ENCODE measurements around the gene ZNF827.

DNA sequence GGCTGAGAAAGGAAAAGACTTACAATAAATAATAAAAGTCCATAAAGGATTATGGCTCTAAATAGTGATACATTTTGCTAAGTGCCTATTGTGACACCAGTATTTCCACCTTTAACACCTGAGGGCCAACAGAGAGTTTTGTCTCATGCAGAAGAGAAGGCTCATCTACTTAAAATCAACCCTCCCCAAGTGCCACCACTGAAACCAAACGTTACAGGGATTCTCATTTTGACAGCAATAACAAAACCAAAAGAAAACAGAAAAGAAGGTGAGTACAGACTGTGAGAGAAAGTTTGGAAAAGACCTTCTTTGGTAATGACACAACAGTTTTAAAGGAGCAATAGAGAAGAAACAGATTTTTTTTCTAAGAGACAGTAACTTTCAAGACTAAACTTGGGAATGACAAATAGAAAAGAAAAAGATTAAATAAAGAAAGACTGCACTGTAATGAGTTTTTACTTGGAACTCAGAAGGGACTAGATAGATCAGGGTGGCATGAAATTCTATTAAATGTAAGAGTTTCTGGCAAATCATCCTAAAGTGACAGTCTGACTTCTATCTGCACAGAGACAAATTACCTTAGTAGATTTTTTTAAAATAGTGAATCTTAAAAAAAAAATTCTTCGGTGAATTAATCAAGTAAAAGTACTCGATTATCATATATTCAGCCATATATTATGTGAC is 109.7 kb downstream of the ZNF827 start:
- TF ChIP-seq, protein P1, sequence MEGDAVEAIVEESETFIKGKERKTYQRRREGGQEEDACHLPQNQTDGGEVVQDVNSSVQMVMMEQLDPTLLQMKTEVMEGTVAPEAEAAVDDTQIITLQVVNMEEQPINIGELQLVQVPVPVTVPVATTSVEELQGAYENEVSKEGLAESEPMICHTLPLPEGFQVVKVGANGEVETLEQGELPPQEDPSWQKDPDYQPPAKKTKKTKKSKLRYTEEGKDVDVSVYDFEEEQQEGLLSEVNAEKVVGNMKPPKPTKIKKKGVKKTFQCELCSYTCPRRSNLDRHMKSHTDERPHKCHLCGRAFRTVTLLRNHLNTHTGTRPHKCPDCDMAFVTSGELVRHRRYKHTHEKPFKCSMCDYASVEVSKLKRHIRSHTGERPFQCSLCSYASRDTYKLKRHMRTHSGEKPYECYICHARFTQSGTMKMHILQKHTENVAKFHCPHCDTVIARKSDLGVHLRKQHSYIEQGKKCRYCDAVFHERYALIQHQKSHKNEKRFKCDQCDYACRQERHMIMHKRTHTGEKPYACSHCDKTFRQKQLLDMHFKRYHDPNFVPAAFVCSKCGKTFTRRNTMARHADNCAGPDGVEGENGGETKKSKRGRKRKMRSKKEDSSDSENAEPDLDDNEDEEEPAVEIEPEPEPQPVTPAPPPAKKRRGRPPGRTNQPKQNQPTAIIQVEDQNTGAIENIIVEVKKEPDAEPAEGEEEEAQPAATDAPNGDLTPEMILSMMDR (IDR thresholded peaks at IDR 0.05; ENCODE audit: poor library complexity) = no peak
- no peak for TF ChIP-seq EZH2 (IDR thresholded peaks at IDR 0.05; ENCODE audit: borderline replicate concordance)
